ENCODE results near the gene TRMT2B. TPM values are rescaled to one million over a fixed set of nuclear protein-coding genes. Genes with fewer than 3 reads are reported as not detected.

TRMT2B gene
- total RNA-seq, 1 donor from 2014 or later: 10.3 TPM

GRCh38 chrX:101009090-101009489, 42.8 kb downstream of the TRMT2B start:
- no peaks in the 10 kb centered on the region for H3K4me1 ChIP-seq
- no peaks in the 10 kb centered on the region for H3K9me3 ChIP-seq

GRCh38 chrX:100999451-100999850, 52.5 kb downstream of the TRMT2B start:
- no peak for DNase-seq (ENCODE audit: extremely low spot score in 2 of 2)
- H3K36me3 ChIP-seq: no peaks in the 10 kb centered on the region
- no peaks in the 10 kb centered on the region for H3K27me3 ChIP-seq
- no peaks in the 10 kb centered on the region for H3K9me3 ChIP-seq
- H3K27ac ChIP-seq: no peak overlapping the region
- no peak overlapping the region for H3K4me3 ChIP-seq
- intact Hi-C loops (cut with DNase I): no loop called here
- TF ChIP-seq POLR2A (IDR thresholded peaks at IDR 0.05) (no peak), POLR2AphosphoS5 (IDR thresholded peaks at IDR 0.05; ENCODE audit: insufficient read depth in 1 of 2, low read depth in 1 of 2) (no peak), CTCF (IDR thresholded peaks at IDR 0.05) (no peak)
- no peaks in the 10 kb centered on the region for H3K4me1 ChIP-seq

More at GRCh38 chrX:101009090-101009489, 42.8 kb downstream of the TRMT2B start:
- no peak overlapping the region for H3K27ac ChIP-seq
- DNase-seq (ENCODE audit: extremely low spot score in 2 of 2): no peak
- no peak overlapping the region for H3K4me3 ChIP-seq
- TF ChIP-seq CTCF (IDR thresholded peaks at IDR 0.05) (no peak), POLR2AphosphoS5 (IDR thresholded peaks at IDR 0.05; ENCODE audit: insufficient read depth in 1 of 2, low read depth in 1 of 2) (no peak), POLR2A (IDR thresholded peaks at IDR 0.05) (no peak)
- intact Hi-C loops (cut with DNase I): no loop called here
- no peaks in the 10 kb centered on the region for H3K27me3 ChIP-seq
- H3K36me3 ChIP-seq: peaks cover 0 to 27% of the 10 kb centered on the region in 2 donors

- TF ChIP-seq CTCF (IDR thresholded peaks at IDR 0.05): no peak
- TF ChIP-seq POLR2A (IDR thresholded peaks at IDR 0.05): no peak
- no peak for TF ChIP-seq POLR2AphosphoS5 (IDR thresholded peaks at IDR 0.05; ENCODE audit: insufficient read depth in 1 of 2, low read depth in 1 of 2)
- H3K27me3 ChIP-seq: no peaks in the 10 kb centered on the region
- H3K36me3 ChIP-seq: no peaks in the 10 kb centered on the region
- no peaks in the 10 kb centered on the region for H3K4me1 ChIP-seq
- H3K9me3 ChIP-seq: no peaks in the 10 kb centered on the region
- no peak overlapping the region for H3K4me3 ChIP-seq
- H3K27ac ChIP-seq: no peak overlapping the region
- intact Hi-C loops (cut with DNase I): no loop called here
- no peak for DNase-seq (ENCODE audit: extremely low spot score in 2 of 2)
These were observed 56.4 kb downstream of the TRMT2B start for GRCh38 chrX:100995469-100995868.

GRCh38 chrX:100994352-100995281, 57.3 kb downstream of the TRMT2B start:
- H3K4me1 ChIP-seq: no peaks in the 10 kb centered on the region
- DNase-seq (ENCODE audit: extremely low spot score in 2 of 2): no peak
- intact Hi-C loops (cut with DNase I): no loop called here
- TF ChIP-seq CTCF (IDR thresholded peaks at IDR 0.05): no peak
- TF ChIP-seq POLR2AphosphoS5 (IDR thresholded peaks at IDR 0.05; ENCODE audit: insufficient read depth in 1 of 2, low read depth in 1 of 2): no peak
- TF ChIP-seq POLR2A (IDR thresholded peaks at IDR 0.05): no peak
- H3K27me3 ChIP-seq: no peaks in the 10 kb centered on the region
- no peak overlapping the region for H3K4me3 ChIP-seq
- H3K27ac ChIP-seq: no peak overlapping the region
- H3K36me3 ChIP-seq: no peaks in the 10 kb centered on the region
- no peaks in the 10 kb centered on the region for H3K9me3 ChIP-seq

- H3K4me3 ChIP-seq: no peak overlapping the region
- H3K4me1 ChIP-seq: no peaks in the 10 kb centered on the region
- no peaks in the 10 kb centered on the region for H3K36me3 ChIP-seq
- intact Hi-C loops (cut with DNase I): no loop called here
- no peak for DNase-seq (ENCODE audit: extremely low spot score in 2 of 2)
- H3K9me3 ChIP-seq: no peaks in the 10 kb centered on the region
- TF ChIP-seq POLR2A (IDR thresholded peaks at IDR 0.05) (no peak), POLR2AphosphoS5 (IDR thresholded peaks at IDR 0.05; ENCODE audit: insufficient read depth in 1 of 2, low read depth in 1 of 2) (no peak), CTCF (IDR thresholded peaks at IDR 0.05) (no peak)
- H3K27me3 ChIP-seq: no peaks in the 10 kb centered on the region
- H3K27ac ChIP-seq: no peak overlapping the region
These were observed 61.8 kb downstream of the TRMT2B start for GRCh38 chrX:100990139-100990538.

All from vagina (tissue), 2 donors.